HCT116 (cell line): ENCODE data around the gene TASP1. TPM values are rescaled to one million over a fixed set of nuclear protein-coding genes. Genes with fewer than 3 reads are reported as not detected.

ENCODE experiments used
- ATAC-seq: fragments of 200-7000 bp; cut with Tn5 transposase; 2 replicates; pipeline ENCODE4 v1.9.1; 2020; ENCODE audit warnings: mild to moderate bottlenecking, moderate library complexity
- BruUV-seq: library from RNA; stranded (reverse); fragments of 400-500 nt; replicated peaks from 2 replicates; lab custom pipeline; 2021; lab: Mats Ljungman, UMichigan
- CTCF ChIA-PET: fragments of 300-600 bp; sonication (Branson Sonifier 250); formaldehyde crosslinking; loops from one replicate; lab custom pipeline; 2021; ENCODE audit warnings: antibody characterized with exemption; lab: Charles Lee
- POLR2A ChIA-PET: fragments of 300-600, 350-600 bp; sonication (Branson Sonifier 250); formaldehyde crosslinking; loops from one replicate; lab custom pipeline; 2021; ENCODE audit warnings: antibody characterized with exemption; lab: Charles Lee
- RAD21 ChIA-PET, 2 experiments: fragments of 300-600 bp; sonication (Branson Sonifier 250); formaldehyde crosslinking; loops; one replicate each; lab custom pipeline; 2023; ENCODE audit warnings: low total read pairs in 2 of 2; ENCODE audit not compliant: uncharacterized antibody in 2 of 2, unreplicated experiment in 2 of 2, low non-redundant PET in 1 of 2; lab: Charles Lee
- DNase-seq: peaks from one replicate; pipeline ENCODE4 v3.0.0-alpha.2; 2010; ENCODE audit warnings: low read depth, low spot score
- H2AFZ ChIP-seq: fragments of 200-600 bp; shearing (Covaris generic), sonication (generic); 2 replicates; pipeline ENCODE4 v1.6.1; 2017; ENCODE audit warnings: low read depth, mixed run types, mixed read lengths, antibody characterized with exemption, low read length; ENCODE audit not compliant: poor library complexity, severe bottlenecking
- H3K27ac ChIP-seq: 2 replicates; pipeline ENCODE4 v1.5.1; 2012; ENCODE audit warnings: low read depth, low read length
- H3K27me3 ChIP-seq: fragments of 200-600 bp; sonication (generic); 2 replicates; pipeline ENCODE4 v1.6.1; 2016; ENCODE audit warnings: mixed run types, low read length, mixed read lengths; ENCODE audit not compliant: insufficient read depth
- H3K36me3 ChIP-seq, 2 experiments: fragments of 200-500 bp in 1 of 2; fragments of 200-600 bp in 1 of 2; sonication (Bioruptor generic) in 1 of 2; sonication (generic) in 1 of 2; 2 replicates each; pipeline versions ENCODE4 v1.5.1 to v1.6.1; 2014 to 2016; ENCODE audit warnings: low read length in 2 of 2, inconsistent platforms in 1 of 2, mixed read lengths in 1 of 2, mixed run types in 1 of 2; ENCODE audit not compliant: insufficient read depth in 2 of 2, control insufficient read depth in 1 of 2
- H3K4me1 ChIP-seq, 2 experiments: fragments of 200-600 bp in 1 of 2; sonication (generic) in 1 of 2; 2 replicates each; pipeline versions ENCODE4 v1.5.1 to v1.6.1; 2012 to 2017; ENCODE audit warnings: low read length in 2 of 2, inconsistent platforms in 1 of 2, mild to moderate bottlenecking in 1 of 2, mixed read lengths in 1 of 2, mixed run types in 1 of 2, moderate library complexity in 1 of 2; ENCODE audit not compliant: insufficient read depth in 2 of 2, control insufficient read depth in 1 of 2
- H3K4me2 ChIP-seq: fragments of 200-600 bp; sonication (generic); 2 replicates; pipeline ENCODE4 v1.6.1; 2017; ENCODE audit warnings: mixed run types, low read length, mixed read lengths
- H3K4me3 ChIP-seq, 2 experiments: fragments of 200-600 bp in 1 of 2; sonication (generic) in 1 of 2; replicated peaks in 1 of 2; 2 replicates each; pipeline ENCODE4 v1.5.1; 2011 to 2016; ENCODE audit warnings: low read length in 2 of 2, control low read depth in 1 of 2, low read depth in 1 of 2, mild to moderate bottlenecking in 1 of 2, mixed read lengths in 1 of 2, mixed run types in 1 of 2
- H3K79me2 ChIP-seq: fragments of 200-600 bp; sonication (generic); 2 replicates; pipeline ENCODE4 v1.6.1; 2017; ENCODE audit warnings: mild to moderate bottlenecking, mixed run types, low read length, moderate library complexity, mixed read lengths; ENCODE audit not compliant: insufficient read depth
- H3K9ac ChIP-seq: fragments of 200-600 bp; sonication (generic); 2 replicates; pipeline ENCODE4 v1.6.1; 2016; ENCODE audit warnings: low read length, mixed read lengths
- H3K9me2 ChIP-seq: fragments of 200-600 bp; sonication (generic), shearing (Covaris generic); 2 replicates; pipeline ENCODE4 v1.6.1; 2017; ENCODE audit warnings: mixed run types, mild to moderate bottlenecking, moderate library complexity; ENCODE audit not compliant: insufficient read depth
- H3K9me3 ChIP-seq, 2 experiments: fragments of 200-500 bp in 1 of 2; fragments of 200-600 bp in 1 of 2; sonication (Bioruptor generic) in 1 of 2; sonication (generic) in 1 of 2; 2 replicates each; pipeline ENCODE4 v1.6.1; 2014 to 2017; ENCODE audit warnings: low read length in 2 of 2, mixed read lengths in 2 of 2, inconsistent platforms in 1 of 2, low read depth in 1 of 2, mild to moderate bottlenecking in 1 of 2, mixed run types in 1 of 2, moderate library complexity in 1 of 2; ENCODE audit not compliant: control insufficient read depth in 1 of 2, insufficient read depth in 1 of 2
- H4K20me1 ChIP-seq: fragments of 200-600 bp; sonication (generic), shearing (Covaris generic); 2 replicates; pipeline ENCODE4 v1.6.1; 2017; ENCODE audit warnings: mixed run types, mild to moderate bottlenecking, moderate library complexity; ENCODE audit not compliant: insufficient read depth
- POLR2AphosphoS5 ChIP-seq: IDR thresholded peaks from 2 replicates; pipeline ENCODE4 v1.6.1; 2011; ENCODE audit warnings: mild to moderate bottlenecking, low read depth, low read length, moderate library complexity
- RAD21 ChIP-seq: IDR thresholded peaks from 2 replicates; pipeline ENCODE4 v1.6.1; 2012; ENCODE audit warnings: low read depth, mild to moderate bottlenecking
- SP1 ChIP-seq: IDR thresholded peaks from 2 replicates; pipeline ENCODE4 v1.6.1; 2012; ENCODE audit warnings: low read depth
- SRF ChIP-seq: IDR thresholded peaks from 2 replicates; pipeline ENCODE4 v1.6.1; 2012; ENCODE audit warnings: low read depth
- ZNF274 ChIP-seq: fragments of 200-500 bp; sonication (Bioruptor generic); IDR thresholded peaks from 2 replicates; pipeline ENCODE4 v1.6.1; 2014; ENCODE audit warnings: mild to moderate bottlenecking, low read depth, low read length, inconsistent platforms
- intact Hi-C: fragments of 100-400 bp; cut with micrococcal nuclease; formaldehyde crosslinking; loops from 2 replicates; pipeline ENCODE4 v1.10.0; 2022
- total RNA-seq: library from RNA; stranded (reverse); gene quantifications from one replicate; pipeline ENCODE4 v1.2.1, GENCODE V29; 2021; ENCODE audit not compliant: unreplicated experiment
- TF ChIP-seq, protein P1 (sequence below): IDR thresholded peaks from 2 replicates; pipeline ENCODE4 v1.6.1; 2012

Gene TASP1
- total RNA-seq, 1 experiment from 2014 or later: 19.1 TPM

DNA sequence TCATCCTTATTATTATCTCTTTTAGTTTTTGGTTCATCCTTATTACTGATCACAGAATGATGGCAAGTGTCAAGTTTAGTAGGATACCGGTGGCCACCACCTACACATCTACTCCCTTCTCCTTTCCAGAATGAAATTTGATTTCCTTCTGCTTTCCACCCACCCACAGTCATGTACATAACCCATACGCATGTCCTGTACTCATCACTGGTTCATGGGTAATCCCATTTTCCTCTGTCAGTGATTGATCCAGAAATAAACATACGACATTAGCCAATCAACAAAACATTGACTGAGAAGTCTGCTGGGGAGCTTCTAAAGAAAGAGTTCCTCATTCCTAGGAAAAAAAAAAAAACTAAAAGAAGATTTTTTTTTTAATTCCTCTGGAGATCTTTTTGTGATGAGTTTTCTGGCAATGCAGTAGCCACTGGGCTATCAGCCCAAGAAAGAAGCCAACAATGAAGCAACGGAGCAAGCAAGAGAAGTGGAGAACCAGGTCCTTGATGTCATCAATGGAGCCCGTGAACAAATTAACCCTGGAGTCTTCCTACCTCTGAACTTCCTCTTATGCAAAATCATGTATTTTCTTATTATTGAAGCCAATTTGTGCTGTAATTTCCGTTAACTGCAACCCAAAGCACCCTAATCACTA is 127.8 kb downstream of the TASP1 start:
- intact Hi-C loops: no loop called here
- Histone ChIP-seq H3K79me2 (no peaks in the 10 kb centered on the region), H3K9me2 (no peaks in the 10 kb centered on the region), H3K27me3 (no peaks in the 10 kb centered on the region), H2AFZ (no peak overlapping the region), H3K36me3 (no peaks in the 10 kb centered on the region), H3K9me3 (peaks cover 3 to 5% of the 10 kb centered on the region in 2 experiments; a peak in 1 of 4 replicates), H3K9ac (no peak overlapping the region), H3K4me3 (no peak overlapping the region), H3K27ac (no peak overlapping the region), H3K4me1 (no peaks in the 10 kb centered on the region), H4K20me1 (no peaks in the 10 kb centered on the region), H3K4me2 (no peak overlapping the region)
- POLR2A ChIA-PET: no interaction called here
- no peak for ATAC-seq
- no TSS peak for BruUV-seq
- TF ChIP-seq SP1 (no peak), SRF (no peak), RAD21 (no peak)
- TF ChIP-seq, protein P1, sequence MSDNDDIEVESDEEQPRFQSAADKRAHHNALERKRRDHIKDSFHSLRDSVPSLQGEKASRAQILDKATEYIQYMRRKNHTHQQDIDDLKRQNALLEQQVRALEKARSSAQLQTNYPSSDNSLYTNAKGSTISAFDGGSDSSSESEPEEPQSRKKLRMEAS: no peak
- RAD21 ChIA-PET: no interaction called here
- no peak for DNase-seq
- CTCF ChIA-PET: no interaction called here

DNA sequence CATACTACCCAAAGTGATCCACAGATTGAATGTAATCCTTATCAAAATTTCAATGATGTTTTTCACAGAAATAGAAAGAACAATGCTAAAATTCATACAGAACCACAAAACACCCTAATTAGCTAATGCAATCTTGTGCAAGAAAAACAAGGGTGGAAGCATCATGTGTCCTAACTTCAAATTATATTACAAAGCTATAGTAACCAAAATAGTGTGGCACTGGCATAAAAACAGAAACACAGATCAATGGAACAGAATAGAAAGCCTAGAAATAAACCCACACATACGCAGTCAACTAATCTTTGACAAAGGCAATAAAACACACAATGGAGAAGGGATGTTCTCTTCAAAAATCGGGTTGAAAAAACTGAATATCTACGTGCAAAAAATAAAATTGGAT is 131.1 kb downstream of the TASP1 start:
- Histone ChIP-seq H3K9me3 (peaks cover 5 to 10% of the 10 kb centered on the region in 2 experiments; a peak in 3 of 4 replicates), H3K4me3 (no peak overlapping the region), H3K27ac (no peak overlapping the region), H2AFZ (no peak overlapping the region), H4K20me1 (no peaks in the 10 kb centered on the region), H3K79me2 (no peaks in the 10 kb centered on the region), H3K27me3 (no peaks in the 10 kb centered on the region), H3K4me2 (no peak overlapping the region), H3K36me3 (no peaks in the 10 kb centered on the region), H3K4me1 (no peaks in the 10 kb centered on the region), H3K9me2 (no peaks in the 10 kb centered on the region), H3K9ac (no peak overlapping the region)
- no TSS peak for BruUV-seq
- DNase-seq (no peak), ATAC-seq (no peak)
- RAD21 ChIA-PET: no interaction called here
- no peak for TF ChIP-seq POLR2AphosphoS5
- TF ChIP-seq ZNF274: no peak
- TF ChIP-seq, protein P1: no peak
- intact Hi-C loops: no loop called here
- POLR2A ChIA-PET: no interaction called here
- CTCF ChIA-PET: no interaction called here
